Endothelial cell of umbilical vein (primary cell): ENCODE results near the gene WTAP.

Source experiments
- EZH2 ChIP-seq: IDR thresholded peaks from 2 replicates; pipeline ENCODE4 v1.6.1; 2012; ENCODE audit warnings: borderline replicate concordance, low read depth, mild to moderate bottlenecking, moderate library complexity, low read length, inconsistent platforms; ENCODE audit not compliant: severe bottlenecking
- GATA2 ChIP-seq: IDR thresholded peaks from 2 replicates; pipeline ENCODE4 v1.7.0; 2011; ENCODE audit warnings: low read depth, mild to moderate bottlenecking, moderate library complexity, mixed read lengths, low read length; ENCODE audit not compliant: insufficient read length, insufficient read depth
- MYC ChIP-seq: IDR thresholded peaks from one replicate; pipeline ENCODE4 v1.6.1; 2011; ENCODE audit warnings: mild to moderate bottlenecking, low read depth, low read length
- POLR2A ChIP-seq: IDR thresholded peaks from 2 replicates; pipeline ENCODE4 v1.6.1; 2012; ENCODE audit warnings: low read depth, mild to moderate bottlenecking, control low read depth, low read length
- POLR2AphosphoS5 ChIP-seq: IDR thresholded peaks from 2 replicates; pipeline ENCODE4 v1.6.1; 2012; ENCODE audit warnings: low read depth, mild to moderate bottlenecking, control low read depth, low read length, moderate library complexity; ENCODE audit not compliant: insufficient read depth
- TF ChIP-seq, protein P1 (sequence below), 2 donors: IDR thresholded peaks; 1 replicate in 1 of 2; 2 replicates in 1 of 2; pipeline ENCODE4 v1.5.1; 2011; ENCODE audit warnings: low read length in 2 of 2, mild to moderate bottlenecking in 2 of 2, moderate library complexity in 2 of 2, control low read depth in 1 of 2, inconsistent platforms in 1 of 2, low read depth in 1 of 2; ENCODE audit not compliant: insufficient read depth in 1 of 2; ENCODE audit errors: extremely low read depth in 1 of 2
- TF ChIP-seq, protein P2 (sequence below): IDR thresholded peaks from 2 replicates; pipeline ENCODE4 v1.6.1; 2011; ENCODE audit not compliant: insufficient read depth, insufficient read length

DNA sequence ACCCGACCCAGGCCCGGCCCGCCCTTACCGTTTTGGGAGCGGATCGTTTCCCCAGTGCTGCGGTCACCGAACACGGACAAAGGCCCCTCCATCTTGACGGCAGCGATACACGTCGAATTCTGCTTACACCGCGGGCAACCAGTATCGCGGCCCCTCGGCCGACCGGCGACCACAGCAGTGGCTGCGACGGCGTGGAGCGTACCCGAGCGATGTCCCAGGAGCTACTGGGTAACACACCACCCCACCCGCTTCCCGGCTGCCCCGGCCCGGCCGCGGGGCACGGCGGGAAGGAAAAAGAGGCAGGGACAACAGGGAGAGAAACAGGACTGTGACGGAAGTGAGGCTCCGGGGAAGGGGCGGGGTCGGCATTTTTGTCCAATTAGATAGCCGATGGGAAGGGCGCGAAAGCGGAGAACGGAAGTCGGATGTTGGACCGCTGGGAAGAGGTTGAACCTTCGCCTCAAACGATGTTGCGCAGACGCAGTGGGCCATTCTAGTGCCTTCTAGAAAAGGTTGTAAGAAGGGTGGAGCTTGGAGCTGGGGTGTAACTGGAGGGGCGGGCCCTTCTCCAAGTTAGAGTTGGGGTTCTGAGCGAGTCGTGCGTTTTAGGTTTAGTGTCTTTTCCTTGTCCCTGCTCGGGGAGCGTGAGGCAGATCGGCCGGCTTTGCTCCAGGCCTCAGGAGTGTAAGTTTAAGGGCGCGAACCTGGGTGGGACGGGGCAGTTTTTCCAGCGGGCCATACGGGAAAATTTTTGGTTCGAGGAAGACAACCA, 62.3 kb downstream of the WTAP start, which contains the start of gene TCP1:
- TF ChIP-seq, protein P1, sequence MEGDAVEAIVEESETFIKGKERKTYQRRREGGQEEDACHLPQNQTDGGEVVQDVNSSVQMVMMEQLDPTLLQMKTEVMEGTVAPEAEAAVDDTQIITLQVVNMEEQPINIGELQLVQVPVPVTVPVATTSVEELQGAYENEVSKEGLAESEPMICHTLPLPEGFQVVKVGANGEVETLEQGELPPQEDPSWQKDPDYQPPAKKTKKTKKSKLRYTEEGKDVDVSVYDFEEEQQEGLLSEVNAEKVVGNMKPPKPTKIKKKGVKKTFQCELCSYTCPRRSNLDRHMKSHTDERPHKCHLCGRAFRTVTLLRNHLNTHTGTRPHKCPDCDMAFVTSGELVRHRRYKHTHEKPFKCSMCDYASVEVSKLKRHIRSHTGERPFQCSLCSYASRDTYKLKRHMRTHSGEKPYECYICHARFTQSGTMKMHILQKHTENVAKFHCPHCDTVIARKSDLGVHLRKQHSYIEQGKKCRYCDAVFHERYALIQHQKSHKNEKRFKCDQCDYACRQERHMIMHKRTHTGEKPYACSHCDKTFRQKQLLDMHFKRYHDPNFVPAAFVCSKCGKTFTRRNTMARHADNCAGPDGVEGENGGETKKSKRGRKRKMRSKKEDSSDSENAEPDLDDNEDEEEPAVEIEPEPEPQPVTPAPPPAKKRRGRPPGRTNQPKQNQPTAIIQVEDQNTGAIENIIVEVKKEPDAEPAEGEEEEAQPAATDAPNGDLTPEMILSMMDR (IDR thresholded peaks at IDR 0.05; ENCODE audit: extremely low read depth in 1 of 2, insufficient read depth in 1 of 2, low read depth in 1 of 2, low read length in 2 of 2): no peak
- peak; percentile 88 for TF ChIP-seq POLR2A
- no peak for TF ChIP-seq GATA2
- peak; percentile 90 for TF ChIP-seq POLR2AphosphoS5
- TF ChIP-seq, protein P2, sequence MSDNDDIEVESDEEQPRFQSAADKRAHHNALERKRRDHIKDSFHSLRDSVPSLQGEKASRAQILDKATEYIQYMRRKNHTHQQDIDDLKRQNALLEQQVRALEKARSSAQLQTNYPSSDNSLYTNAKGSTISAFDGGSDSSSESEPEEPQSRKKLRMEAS: no peak
- no peak for TF ChIP-seq MYC
- TF ChIP-seq EZH2: no peak
